T-helper 9 cell (primary cell): Measurements from ENCODE around the gene MEMO1.
"Not testable (repeated sequence)": the region's sequence is repeated elsewhere in the genome, so short reads cannot be mapped to it uniquely, and the experiment has no call there.

Experiments used
- DNase-seq: peaks from one replicate; pipeline ENCODE4 v3.0.0-alpha.2; 2020

Gene MEMO1

GRCh38 chr2:31900156-31900555, 110.7 kb downstream of the MEMO1 start:
- DNase-seq, result not testable (repeated sequence)

- not testable (repeated sequence) for DNase-seq
Observed at GRCh38 chr2:31898346-31898745, 112.5 kb downstream of the MEMO1 start.

GRCh38 chr2:31897340-31897739, 113.5 kb downstream of the MEMO1 start:
- not testable (repeated sequence) for DNase-seq

GRCh38 chr2:31896293-31896692, 114.5 kb downstream of the MEMO1 start:
- no peak for DNase-seq

- no peak for DNase-seq
Observed at GRCh38 chr2:31894656-31895055, 116.2 kb downstream of the MEMO1 start.

GRCh38 chr2:31893094-31893493, 117.7 kb downstream of the MEMO1 start:
- DNase-seq, result no peak

GRCh38 chr2:31889044-31889443, 121.8 kb downstream of the MEMO1 start:
- DNase-seq, result no peak

GRCh38 chr2:31888550-31888949, 122.3 kb downstream of the MEMO1 start:
- DNase-seq, result no peak

GRCh38 chr2:31886700-31887099, 124.1 kb downstream of the MEMO1 start:
- DNase-seq, result no peak

GRCh38 chr2:31877008-31877407, 133.8 kb downstream of the MEMO1 start:
- no peak for DNase-seq

- DNase-seq, result no peak
Observed at GRCh38 chr2:31874071-31874470, 136.7 kb downstream of the MEMO1 start.

- no peak for DNase-seq
Observed at GRCh38 chr2:31865215-31865614, 145.6 kb downstream of the MEMO1 start.

- DNase-seq, result no peak
Observed at GRCh38 chr2:31863867-31864266, 146.9 kb downstream of the MEMO1 start.

- not testable (repeated sequence) for DNase-seq
Observed at GRCh38 chr2:31863015-31863656, 147.7 kb downstream of the MEMO1 start.

- no peak for DNase-seq
Observed at GRCh38 chr2:31859959-31860358, 150.8 kb downstream of the MEMO1 start.

- DNase-seq, result no peak
Observed at GRCh38 chr2:31853521-31853920, 157.3 kb downstream of the MEMO1 start.

- DNase-seq, result not testable (repeated sequence)
Observed at GRCh38 chr2:31842150-31842549, 168.7 kb downstream of the MEMO1 start.

- no peak for DNase-seq
Observed at GRCh38 chr2:31835450-31835849, 175.4 kb downstream of the MEMO1 start.

GRCh38 chr2:31832363-31832762, 178.4 kb downstream of the MEMO1 start:
- no peak for DNase-seq

- no peak for DNase-seq
Observed at GRCh38 chr2:31831585-31831984, 179.2 kb downstream of the MEMO1 start.

GRCh38 chr2:31828891-31829290, 181.9 kb downstream of the MEMO1 start:
- DNase-seq, result no peak

- DNase-seq, result no peak
Observed at GRCh38 chr2:31823558-31823957, 187.2 kb downstream of the MEMO1 start.

GRCh38 chr2:31822587-31822986, 188.2 kb downstream of the MEMO1 start:
- no peak for DNase-seq
